PC-3 (cell line): ENCODE data around the gene DPPA3. TPM values are rescaled to one million over a fixed set of nuclear protein-coding genes. Genes with fewer than 3 reads are reported as not detected.
A peak's percentile ranks its signal among the peaks of the same experiment; 100 is the strongest.

Source experiments
- ATAC-seq: fragments of 200-7000 bp; cut with Tn5 transposase; 2 replicates; pipeline ENCODE4 v1.9.1; 2020; ENCODE audit warnings: mild to moderate bottlenecking, moderate library complexity
- BruUV-seq: library from RNA; stranded (reverse); fragments of 400-500 nt; replicated peaks from 2 replicates; lab custom pipeline; 2021; lab: Mats Ljungman, UMichigan
- CTCF ChIA-PET: fragments of 300-600 bp; sonication (Branson Sonifier 250); formaldehyde crosslinking; loops from one replicate; lab custom pipeline; 2022; ENCODE audit warnings: antibody characterized with exemption; lab: Charles Lee
- POLR2A ChIA-PET: fragments of 300-600 bp; sonication (Branson Sonifier 250); formaldehyde crosslinking; loops from one replicate; lab custom pipeline; 2022; ENCODE audit warnings: antibody characterized with exemption; ENCODE audit not compliant: unreplicated experiment; lab: Charles Lee
- DNase-seq: peaks from one replicate; pipeline ENCODE4 v3.0.0-alpha.2; 2015
- H2AFZ ChIP-seq: fragments of 300-600 bp; sonication (generic); 2 replicates; pipeline ENCODE4 v1.6.0; 2016; ENCODE audit warnings: antibody characterized with exemption, low read length
- H3F3A ChIP-seq: fragments of 300-600 bp; sonication (generic); one replicate; pipeline ENCODE4 v1.6.0; 2017; ENCODE audit warnings: antibody characterized with exemption, low read length, control low read depth, mild to moderate bottlenecking; ENCODE audit not compliant: unreplicated experiment
- H3K27ac ChIP-seq: fragments of 300-600 bp; sonication (generic); 2 replicates; pipeline ENCODE4 v1.5.1; 2016; ENCODE audit warnings: mild to moderate bottlenecking, low read length
- H3K27me3 ChIP-seq: fragments of 300-600 bp; sonication (generic); 2 replicates; pipeline ENCODE4 v1.6.1; 2016; ENCODE audit warnings: low read length, mixed read lengths
- H3K36me3 ChIP-seq: fragments of 300-600 bp; sonication (generic); 2 replicates; pipeline ENCODE4 v1.6.1; 2016; ENCODE audit warnings: low read depth, mixed run types, low read length, mixed read lengths
- H3K4me1 ChIP-seq: fragments of 300-600 bp; sonication (generic); 2 replicates; pipeline ENCODE4 v1.5.1; 2016; ENCODE audit warnings: low read length; ENCODE audit not compliant: insufficient read depth
- H3K4me2 ChIP-seq: fragments of 300-600 bp; sonication (generic); 2 replicates; pipeline ENCODE4 v1.6.0; 2016; ENCODE audit warnings: low read length
- H3K4me3 ChIP-seq: fragments of 300-600 bp; sonication (generic); 2 replicates; pipeline ENCODE4 v1.5.1; 2016; ENCODE audit warnings: mild to moderate bottlenecking, low read length, mixed read lengths
- H3K79me2 ChIP-seq: fragments of 300-600 bp; sonication (generic); 2 replicates; pipeline ENCODE4 v1.6.1; 2017; ENCODE audit warnings: low read length, mixed read lengths
- H3K9ac ChIP-seq: fragments of 300-600 bp; sonication (generic); 2 replicates; pipeline ENCODE4 v1.6.0; 2016; ENCODE audit warnings: mild to moderate bottlenecking, low read length
- H3K9me2 ChIP-seq: fragments of 300-600 bp; sonication (generic); replicated peaks from 2 replicates; pipeline ENCODE4 v1.6.1; 2016; ENCODE audit warnings: mixed run types, low read length, mixed read lengths
- H3K9me3 ChIP-seq: fragments of 300-600 bp; sonication (generic); 2 replicates; pipeline ENCODE4 v1.6.1; 2016; ENCODE audit warnings: low read length, mixed read lengths
- H4K20me1 ChIP-seq: fragments of 300-600 bp; sonication (generic); 2 replicates; pipeline ENCODE4 v1.6.1; 2016; ENCODE audit warnings: low read length, mixed read lengths
- EZH2 ChIP-seq: fragments of 300-600 bp; sonication (generic); IDR thresholded peaks from one replicate; pipeline ENCODE4 v1.6.1; 2017; ENCODE audit warnings: antibody characterized with exemption, mild to moderate bottlenecking, low read length; ENCODE audit not compliant: unreplicated experiment
- EZH2phosphoT487 ChIP-seq: fragments of 300-600 bp; sonication (generic); IDR thresholded peaks from 2 replicates; pipeline ENCODE4 v1.6.1; 2018; ENCODE audit warnings: mild to moderate bottlenecking, antibody characterized with exemption, low read length, borderline replicate concordance
- intact Hi-C: fragments of 100-400 bp; cut with micrococcal nuclease; formaldehyde crosslinking; loops from 2 replicates; pipeline ENCODE4 v1.9.0; 2023
- total RNA-seq: library from RNA; depleted of rRNA; stranded (reverse); fragments of >200 nt; gene quantifications from 2 replicates; pipeline ENCODE4 v1.2.3, GENCODE V29; 2014
- TF ChIP-seq, protein P1 (sequence below): fragments of 300-600 bp; sonication (generic); conservative IDR thresholded peaks from 2 replicates; pipeline ENCODE4 v1.5.1; 2017; ENCODE audit warnings: antibody characterized with exemption, low read depth, mild to moderate bottlenecking, low read length

DPPA3 gene
- total RNA-seq, 1 experiment from 2014 or later = not detected

DNA sequence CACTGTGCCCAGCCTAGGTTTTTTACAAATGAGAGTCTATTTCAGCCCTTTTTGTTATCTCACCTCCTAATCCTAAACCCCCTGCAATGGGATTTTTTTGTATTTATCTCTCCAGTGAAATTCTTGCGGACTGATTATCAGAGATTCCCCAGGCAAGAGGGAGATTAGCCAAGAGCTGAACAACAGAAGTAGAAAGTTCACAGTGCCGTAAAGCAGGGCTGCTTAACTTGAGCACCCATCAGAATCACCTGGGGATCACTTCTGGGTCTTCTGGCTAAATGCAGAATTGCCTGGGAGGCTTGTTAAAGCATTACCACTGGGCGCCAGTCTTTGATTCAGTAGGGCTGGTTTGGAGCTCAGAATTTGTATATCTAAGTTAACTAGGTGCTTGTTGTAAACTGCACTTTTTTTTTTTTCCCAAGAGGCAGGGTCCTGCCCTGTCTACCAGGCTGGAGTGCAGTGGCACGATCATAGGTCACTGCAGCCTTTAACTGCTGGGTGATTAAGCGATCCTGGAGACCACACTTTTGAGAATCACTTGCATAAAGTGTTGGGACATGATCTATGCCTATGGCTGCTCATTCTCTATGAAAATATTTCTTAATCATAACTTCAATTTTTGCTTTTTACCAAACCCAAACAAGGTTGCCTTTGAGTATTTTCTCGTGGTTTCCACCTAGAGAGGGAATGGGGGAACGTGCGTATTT lies 1.1 kb upstream of the DPPA3 start:
- H3K4me1 ChIP-seq = no peaks in the 10 kb centered on the region

GRCh38 chr12:7712841-7713442 lies 1.7 kb downstream of the DPPA3 start:
- intact Hi-C loops = no loop called here
- H4K20me1 ChIP-seq = no peaks in the 10 kb centered on the region
- H3K79me2 ChIP-seq = no peaks in the 10 kb centered on the region
- ChIA-PET CTCF (no interaction called here), POLR2A (no interaction called here)
- no peak overlapping the region for H3K9ac ChIP-seq
- ATAC-seq = no peak
- no peaks in the 10 kb centered on the region for H3K9me3 ChIP-seq
- H3F3A ChIP-seq = no peaks in the 10 kb centered on the region
- H2AFZ ChIP-seq = no peak overlapping the region
- H3K4me1 ChIP-seq = no peaks in the 10 kb centered on the region
- DNase-seq = no peak
- TF ChIP-seq, protein P1, sequence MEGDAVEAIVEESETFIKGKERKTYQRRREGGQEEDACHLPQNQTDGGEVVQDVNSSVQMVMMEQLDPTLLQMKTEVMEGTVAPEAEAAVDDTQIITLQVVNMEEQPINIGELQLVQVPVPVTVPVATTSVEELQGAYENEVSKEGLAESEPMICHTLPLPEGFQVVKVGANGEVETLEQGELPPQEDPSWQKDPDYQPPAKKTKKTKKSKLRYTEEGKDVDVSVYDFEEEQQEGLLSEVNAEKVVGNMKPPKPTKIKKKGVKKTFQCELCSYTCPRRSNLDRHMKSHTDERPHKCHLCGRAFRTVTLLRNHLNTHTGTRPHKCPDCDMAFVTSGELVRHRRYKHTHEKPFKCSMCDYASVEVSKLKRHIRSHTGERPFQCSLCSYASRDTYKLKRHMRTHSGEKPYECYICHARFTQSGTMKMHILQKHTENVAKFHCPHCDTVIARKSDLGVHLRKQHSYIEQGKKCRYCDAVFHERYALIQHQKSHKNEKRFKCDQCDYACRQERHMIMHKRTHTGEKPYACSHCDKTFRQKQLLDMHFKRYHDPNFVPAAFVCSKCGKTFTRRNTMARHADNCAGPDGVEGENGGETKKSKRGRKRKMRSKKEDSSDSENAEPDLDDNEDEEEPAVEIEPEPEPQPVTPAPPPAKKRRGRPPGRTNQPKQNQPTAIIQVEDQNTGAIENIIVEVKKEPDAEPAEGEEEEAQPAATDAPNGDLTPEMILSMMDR = no peak
- no peak for TF ChIP-seq EZH2
- no peak for TF ChIP-seq EZH2phosphoT487
- BruUV-seq = no TSS peak
- H3K27ac ChIP-seq = no peak overlapping the region
- peaks cover 16% of the 10 kb centered on the region for H3K27me3 ChIP-seq
- H3K9me2 ChIP-seq = no peaks in the 10 kb centered on the region
- no peaks in the 10 kb centered on the region for H3K36me3 ChIP-seq
- no peak overlapping the region for H3K4me2 ChIP-seq
- H3K4me3 ChIP-seq = no peak overlapping the region

More for the DNA sequence above, 1.1 kb upstream of the DPPA3 start:
- Histone ChIP-seq H3K9me3 (no peaks in the 10 kb centered on the region), H3K27ac (no peak overlapping the region), H3K4me3 (no peak overlapping the region), H3K9ac (no peak overlapping the region), H4K20me1 (no peaks in the 10 kb centered on the region), H2AFZ (no peak overlapping the region), H3K9me2 (no peaks in the 10 kb centered on the region), H3K4me2 (no peak overlapping the region), H3K36me3 (no peaks in the 10 kb centered on the region), H3K27me3 (peaks cover 16% of the 10 kb centered on the region), H3F3A (no peaks in the 10 kb centered on the region), H3K79me2 (no peaks in the 10 kb centered on the region)
- ChIA-PET CTCF (no interaction called here), POLR2A (no interaction called here)
- TF ChIP-seq, protein P1 = no peak
- TF ChIP-seq EZH2 = no peak
- TF ChIP-seq EZH2phosphoT487 = no peak
- intact Hi-C loops = no loop called here
- ATAC-seq (no peak), DNase-seq (no peak)
- BruUV-seq = no TSS peak

DNA sequence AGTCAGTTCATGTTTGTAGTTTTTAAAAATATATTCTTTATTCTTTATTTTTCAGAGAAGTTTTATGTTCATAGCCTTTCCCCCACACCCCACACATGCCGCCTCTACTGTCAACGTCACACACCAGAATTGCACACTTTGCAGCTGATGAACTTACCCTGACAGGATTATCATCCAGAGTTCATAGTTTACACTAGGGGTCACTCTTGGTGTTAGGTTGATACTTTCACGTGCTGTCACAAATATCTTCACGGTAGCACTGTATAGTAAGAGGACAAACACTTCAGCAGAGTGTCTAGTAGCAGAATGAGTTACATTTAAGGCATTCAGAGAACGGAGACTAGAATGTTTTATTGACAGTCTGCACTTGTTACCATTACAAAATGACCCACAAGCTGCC lies 5.1 kb downstream of the DPPA3 start:
- DNase-seq = no peak
- Histone ChIP-seq H3K9me3 (no peaks in the 10 kb centered on the region), H3K9me2 (no peaks in the 10 kb centered on the region), H4K20me1 (no peaks in the 10 kb centered on the region), H2AFZ (no peak overlapping the region), H3K4me2 (no peak overlapping the region), H3K27ac (no peak overlapping the region), H3F3A (no peaks in the 10 kb centered on the region), H3K4me3 (no peak overlapping the region), H3K4me1 (no peaks in the 10 kb centered on the region), H3K27me3 (peaks cover 2% of the 10 kb centered on the region; the same call in 1 of the 2 replicates), H3K79me2 (no peaks in the 10 kb centered on the region), H3K9ac (no peak overlapping the region), H3K36me3 (no peaks in the 10 kb centered on the region)
- POLR2A ChIA-PET = no interaction called here
- no peak for ATAC-seq
- CTCF ChIA-PET = no interaction called here
- BruUV-seq = no TSS peak
- intact Hi-C loops = no loop called here
- TF ChIP-seq EZH2 = no peak
- no peak for TF ChIP-seq EZH2phosphoT487
- TF ChIP-seq, protein P1 = 0 out of 2 replicates have a peak, but pooled peaks have one; percentile 18
